SK-N-SH (cell line): Measurements from ENCODE around the gene FMN2. TPM values are rescaled to one million over a fixed set of nuclear protein-coding genes. Genes with fewer than 3 reads are reported as not detected.
A peak's percentile ranks its signal among the peaks of the same experiment; 100 is the strongest.

Experiments
- CTCF ChIA-PET: fragments of 300-600, 350-600 bp; formaldehyde crosslinking; extraction: SDS; loops from one replicate; lab custom pipeline; 2021; lab: Yijun Ruan, JAX
- POLR2A ChIA-PET: fragments of 350-600 bp; sonication (Branson Sonifier 250); formaldehyde crosslinking; extraction: SDS; loops from one replicate; lab custom pipeline; 2020; ENCODE audit warnings: antibody characterized with exemption, inconsistent platforms; lab: Yijun Ruan, JAX
- DNase-seq: peaks from one replicate; pipeline ENCODE4 v3.0.0; 2012
- H2AFZ ChIP-seq: fragments of 200-600 bp; sonication (generic); 2 replicates; pipeline ENCODE4 v1.8.1; 2016; ENCODE audit warnings: antibody characterized with exemption, mild to moderate bottlenecking, low read depth
- H3F3A ChIP-seq: fragments of 200-600 bp; sonication (generic); replicated peaks from 2 replicates; pipeline ENCODE3; 2016; ENCODE audit warnings: antibody characterized with exemption, mild to moderate bottlenecking; ENCODE audit not compliant: insufficient read depth
- H3K27ac ChIP-seq, 2 experiments: fragments of 200-500 bp in 1 of 2; fragments of 200-600 bp in 1 of 2; sonication (Bioruptor generic) in 1 of 2; sonication (generic), shearing (Covaris generic) in 1 of 2; 2 replicates each; pipeline versions ENCODE4 v1.5.1 to v1.6.1; 2014 to 2016; ENCODE audit warnings: low read depth in 2 of 2, inconsistent platforms in 1 of 2, low read length in 1 of 2, mild to moderate bottlenecking in 1 of 2, mixed read lengths in 1 of 2
- H3K27me3 ChIP-seq: fragments of 200-600 bp; sonication (generic), shearing (Covaris generic); 2 replicates; pipeline ENCODE4 v1.6.1; 2016; ENCODE audit warnings: mixed run types; ENCODE audit not compliant: insufficient read depth
- H3K36me3 ChIP-seq, 2 experiments: fragments of 200-500 bp in 1 of 2; fragments of 200-600 bp in 1 of 2; sonication (Bioruptor generic) in 1 of 2; sonication (generic) in 1 of 2; replicated peaks in 1 of 2; 2 replicates each; pipeline versions ENCODE3 to v1.5.1; 2014 to 2016; ENCODE audit warnings: low read length in 1 of 2, mild to moderate bottlenecking in 1 of 2; ENCODE audit not compliant: insufficient read depth in 2 of 2, control insufficient read depth in 1 of 2
- H3K4me1 ChIP-seq, 2 experiments: fragments of 200-500 bp in 1 of 2; fragments of 200-600 bp in 1 of 2; sonication (Bioruptor generic) in 1 of 2; sonication (generic), shearing (Covaris generic) in 1 of 2; 2 replicates each; pipeline versions ENCODE4 v1.5.1 to v1.6.1; 2014 to 2016; ENCODE audit warnings: low read depth in 1 of 2, low read length in 1 of 2, mixed run types in 1 of 2; ENCODE audit not compliant: insufficient read depth in 2 of 2, control insufficient read depth in 1 of 2
- H3K4me2 ChIP-seq: fragments of 200-600 bp; sonication (generic), shearing (Covaris generic); 2 replicates; pipeline ENCODE4 v1.6.1; 2017; ENCODE audit warnings: mixed run types
- H3K4me3 ChIP-seq, 2 experiments: fragments of 200-500 bp in 1 of 2; fragments of 200-600 bp in 1 of 2; sonication (Bioruptor generic) in 1 of 2; sonication (generic), shearing (Covaris generic) in 1 of 2; 2 replicates each; pipeline versions ENCODE4 v1.5.1 to v1.8.1; 2014 to 2016; ENCODE audit warnings: low read depth in 2 of 2, inconsistent platforms in 1 of 2, low read length in 1 of 2, mild to moderate bottlenecking in 1 of 2, mixed read lengths in 1 of 2, moderate library complexity in 1 of 2
- H3K79me2 ChIP-seq: fragments of 200-600 bp; sonication (generic); 2 replicates; pipeline ENCODE4 v1.8.1; 2017; ENCODE audit warnings: mild to moderate bottlenecking; ENCODE audit not compliant: insufficient read depth
- H3K9ac ChIP-seq: fragments of 200-600 bp; sonication (generic); 2 replicates; pipeline ENCODE4 v1.6.1; 2017; ENCODE audit warnings: mixed run types
- H3K9me2 ChIP-seq: fragments of 200-600 bp; sonication (generic); 2 replicates; pipeline ENCODE4 v1.6.1; 2017; ENCODE audit warnings: mixed run types
- H3K9me3 ChIP-seq: fragments of 200-600 bp; sonication (generic); 2 replicates; pipeline ENCODE4 v1.6.1; 2017; ENCODE audit warnings: mixed run types, mild to moderate bottlenecking, moderate library complexity
- H4K20me1 ChIP-seq: fragments of 200-600 bp; sonication (generic); 2 replicates; pipeline ENCODE4 v1.6.1; 2017; ENCODE audit warnings: mild to moderate bottlenecking, mixed run types; ENCODE audit not compliant: insufficient read depth
- CHD2 ChIP-seq: fragments of 150-350 bp; IDR thresholded peaks from 2 replicates; pipeline ENCODE4 v1.6.1; 2018; ENCODE audit warnings: low read length; ENCODE audit not compliant: partially characterized antibody
- ELF1 ChIP-seq: IDR thresholded peaks from 2 replicates; pipeline ENCODE4 v1.4.0; 2012
- EP300 ChIP-seq, 2 experiments: IDR thresholded peaks; 2 replicates each; pipeline versions ENCODE4 v1.4.0 to v1.6.1; 2012; ENCODE audit warnings: borderline replicate concordance in 1 of 2, low read depth in 1 of 2, low read length in 1 of 2
- FOSL2 ChIP-seq: IDR thresholded peaks from 2 replicates; pipeline ENCODE4 v1.4.0; 2012; ENCODE audit warnings: low read depth, mild to moderate bottlenecking, moderate library complexity, borderline replicate concordance
- GABPA ChIP-seq: IDR thresholded peaks from 2 replicates; pipeline ENCODE4 v1.4.0; 2012; ENCODE audit warnings: low read depth, mild to moderate bottlenecking
- JUND ChIP-seq: IDR thresholded peaks from 2 replicates; pipeline ENCODE4 v1.4.0; 2012
- MXI1 ChIP-seq: IDR thresholded peaks from 2 replicates; pipeline ENCODE4 v1.6.1; 2012; ENCODE audit warnings: mild to moderate bottlenecking, low read depth, low read length, improper control_type of control experiment
- NRF1 ChIP-seq: IDR thresholded peaks from 2 replicates; pipeline ENCODE4 v1.6.1; 2012; ENCODE audit warnings: low read depth, mild to moderate bottlenecking, low read length
- POLR2AphosphoS5 ChIP-seq: IDR thresholded peaks from 2 replicates; pipeline ENCODE4 v1.6.1; 2012; ENCODE audit warnings: low read depth, low read length
- TAF1 ChIP-seq: IDR thresholded peaks from 2 replicates; pipeline ENCODE4 v1.6.1; 2012; ENCODE audit warnings: low read depth, mild to moderate bottlenecking, low read length, moderate library complexity, borderline replicate concordance
- TCF12 ChIP-seq: IDR thresholded peaks from 2 replicates; pipeline ENCODE4 v1.4.0; 2012
- TEAD4 ChIP-seq: IDR thresholded peaks from 2 replicates; pipeline ENCODE4 v1.4.0; 2012; ENCODE audit warnings: mild to moderate bottlenecking, borderline replicate concordance; ENCODE audit not compliant: insufficient read depth
- USF1 ChIP-seq: IDR thresholded peaks from 2 replicates; pipeline ENCODE4 v1.4.0; 2012; ENCODE audit warnings: low read depth, borderline replicate concordance
- USF2 ChIP-seq: fragments of 150-350 bp; IDR thresholded peaks from 2 replicates; pipeline ENCODE4 v1.6.1; 2017; ENCODE audit warnings: antibody characterized with exemption, low read length, low read depth, borderline replicate concordance
- polyA plus RNA-seq, 3 experiments: library from polyadenylated mRNA; depleted of rRNA; stranded (reverse); fragments of >200 nt; gene quantifications; 2 replicates each; pipeline ENCODE4 v1.2.3, GENCODE V29; 2012
- TF ChIP-seq, protein P1 (sequence below): IDR thresholded peaks from 2 replicates; pipeline ENCODE4; 2012
- TF ChIP-seq, protein P2 (sequence below): fragments of 200-600 bp; sonication (generic); IDR thresholded peaks from 2 replicates; pipeline ENCODE4 v1.6.1; 2017; ENCODE audit warnings: antibody characterized with exemption, mild to moderate bottlenecking, moderate library complexity

The FMN2 gene
- polyA plus RNA-seq, 1 of the 3 experiments (the other 2 are of a cell fraction): 7.2 TPM

GRCh38 chr1:240343966-240344365 is 252.3 kb downstream of the FMN2 start:
- H2AFZ ChIP-seq: no peak overlapping the region
- peaks cover 13 to 25% of the 10 kb centered on the region in 2 experiments for H3K4me1 ChIP-seq
- H3K27me3 ChIP-seq: no peaks in the 10 kb centered on the region
- ChIA-PET CTCF (interaction anchor here (0.6 kb wide), 1 partner anchor 175 kb away, joined by 4 read pairs; no protein-coding TSS in a partner anchor), POLR2A (no interaction called here)
- peak overlapping the region; percentile 9; the same call in 1 of the 2 replicates for H3K9ac ChIP-seq
- no peaks in the 10 kb centered on the region for H3K9me3 ChIP-seq
- DNase-seq: no peak
- H3K36me3 ChIP-seq: peaks cover 33 to 34% of the 10 kb centered on the region in 2 experiments
- peak overlapping the region in 1 of 2 experiments; percentile 80; a peak in 3 of 4 replicates for H3K27ac ChIP-seq
- H3K4me3 ChIP-seq: no peak overlapping the region
- no peaks in the 10 kb centered on the region for H3K9me2 ChIP-seq
- no peak for TF ChIP-seq USF1
- no peak for TF ChIP-seq CHD2
- TF ChIP-seq USF2: no peak
- TF ChIP-seq NRF1: no peak
- TF ChIP-seq, protein P1, sequence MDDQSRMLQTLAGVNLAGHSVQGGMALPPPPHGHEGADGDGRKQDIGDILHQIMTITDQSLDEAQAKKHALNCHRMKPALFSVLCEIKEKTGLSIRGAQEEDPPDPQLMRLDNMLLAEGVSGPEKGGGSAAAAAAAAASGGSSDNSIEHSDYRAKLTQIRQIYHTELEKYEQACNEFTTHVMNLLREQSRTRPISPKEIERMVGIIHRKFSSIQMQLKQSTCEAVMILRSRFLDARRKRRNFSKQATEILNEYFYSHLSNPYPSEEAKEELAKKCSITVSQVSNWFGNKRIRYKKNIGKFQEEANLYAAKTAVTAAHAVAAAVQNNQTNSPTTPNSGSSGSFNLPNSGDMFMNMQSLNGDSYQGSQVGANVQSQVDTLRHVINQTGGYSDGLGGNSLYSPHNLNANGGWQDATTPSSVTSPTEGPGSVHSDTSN: peak; percentile 44; the same call in 1 of the 2 replicates
- no peak for TF ChIP-seq MXI1
- no peak for TF ChIP-seq FOSL2
- no peak for TF ChIP-seq TEAD4
- peaks cover 50% of the 10 kb centered on the region for H3K79me2 ChIP-seq
- peaks cover 30% of the 10 kb centered on the region for H3F3A ChIP-seq
- no peaks in the 10 kb centered on the region for H4K20me1 ChIP-seq
- H3K4me2 ChIP-seq: no peak overlapping the region

- Histone ChIP-seq H4K20me1 (no peaks in the 10 kb centered on the region), H3F3A (peaks cover 36% of the 10 kb centered on the region), H3K4me3 (no peak overlapping the region), H3K36me3 (peaks cover 24 to 34% of the 10 kb centered on the region in 2 experiments), H3K27ac (peak overlapping the region; percentile 16 to 80; a peak in 3 of 4 replicates), H3K27me3 (no peaks in the 10 kb centered on the region), H2AFZ (no peak overlapping the region), H3K4me1 (peaks cover 13 to 32% of the 10 kb centered on the region in 2 experiments), H3K9ac (peak overlapping the region; percentile 9; the same call in 1 of the 2 replicates), H3K9me2 (no peaks in the 10 kb centered on the region), H3K79me2 (peaks cover 54% of the 10 kb centered on the region), H3K9me3 (no peaks in the 10 kb centered on the region), H3K4me2 (no peak overlapping the region)
- ChIA-PET POLR2A (no interaction called here), CTCF (no interaction called here)
- no peak for TF ChIP-seq USF1
- no peak for TF ChIP-seq ELF1
- TF ChIP-seq, protein P1: peak; percentile 22; the same call in 1 of the 2 replicates
- TF ChIP-seq POLR2AphosphoS5: no peak
- TF ChIP-seq EP300 (IDR thresholded peaks at IDR 0.05; ENCODE audit: borderline replicate concordance in 1 of 2, low read depth in 1 of 2, low read length in 1 of 2): peak in 1 of 2 experiments; percentile 35; a peak in 1 of 4 replicates
- no peak for TF ChIP-seq GABPA
- TF ChIP-seq, protein P2, sequence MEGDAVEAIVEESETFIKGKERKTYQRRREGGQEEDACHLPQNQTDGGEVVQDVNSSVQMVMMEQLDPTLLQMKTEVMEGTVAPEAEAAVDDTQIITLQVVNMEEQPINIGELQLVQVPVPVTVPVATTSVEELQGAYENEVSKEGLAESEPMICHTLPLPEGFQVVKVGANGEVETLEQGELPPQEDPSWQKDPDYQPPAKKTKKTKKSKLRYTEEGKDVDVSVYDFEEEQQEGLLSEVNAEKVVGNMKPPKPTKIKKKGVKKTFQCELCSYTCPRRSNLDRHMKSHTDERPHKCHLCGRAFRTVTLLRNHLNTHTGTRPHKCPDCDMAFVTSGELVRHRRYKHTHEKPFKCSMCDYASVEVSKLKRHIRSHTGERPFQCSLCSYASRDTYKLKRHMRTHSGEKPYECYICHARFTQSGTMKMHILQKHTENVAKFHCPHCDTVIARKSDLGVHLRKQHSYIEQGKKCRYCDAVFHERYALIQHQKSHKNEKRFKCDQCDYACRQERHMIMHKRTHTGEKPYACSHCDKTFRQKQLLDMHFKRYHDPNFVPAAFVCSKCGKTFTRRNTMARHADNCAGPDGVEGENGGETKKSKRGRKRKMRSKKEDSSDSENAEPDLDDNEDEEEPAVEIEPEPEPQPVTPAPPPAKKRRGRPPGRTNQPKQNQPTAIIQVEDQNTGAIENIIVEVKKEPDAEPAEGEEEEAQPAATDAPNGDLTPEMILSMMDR: no peak
- TF ChIP-seq TAF1: no peak
- no peak for TF ChIP-seq JUND
- peak; percentile 10; the same call in 1 of the 2 replicates for TF ChIP-seq TCF12
- TF ChIP-seq FOSL2: peak; percentile 51; the same call in 1 of the 2 replicates
- DNase-seq: no peak
Observed at GRCh38 chr1:240344918-240345317, 253.2 kb downstream of the FMN2 start.
